Measurements from ENCODE around the gene ADGRG6. TPM values are rescaled to one million over a fixed set of nuclear protein-coding genes. Genes with fewer than 3 reads are reported as not detected.
"Not testable (repeated sequence)": the region's sequence is repeated elsewhere in the genome, so short reads cannot be mapped to it uniquely, and the experiment has no call there.

The ADGRG6 gene
- total RNA-seq, 1 donor, result 1.8 TPM

DNA sequence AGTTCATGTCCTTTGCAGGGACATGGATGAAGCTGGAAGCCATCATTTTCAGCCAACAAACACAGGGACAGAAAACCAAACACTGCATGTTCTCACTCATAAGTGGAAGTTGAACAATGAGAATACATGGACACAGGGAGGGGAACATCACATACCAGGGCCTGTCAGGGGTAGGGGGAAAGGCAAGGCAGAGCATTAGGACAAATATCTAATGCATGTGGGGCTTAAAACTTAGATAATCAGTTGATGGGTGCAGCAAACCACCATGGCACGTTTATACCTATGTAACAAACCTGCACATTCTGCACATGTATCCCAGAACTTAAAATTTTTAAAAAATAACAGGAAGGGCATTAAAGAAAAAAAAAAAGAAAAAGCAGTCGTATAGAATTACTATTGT, 153.0 kb downstream of the ADGRG6 start:
- H3K4me1 ChIP-seq (ENCODE audit: insufficient read depth, low read length); H3K27me3 ChIP-seq (ENCODE audit: insufficient read depth, low read length); H3K9me3 ChIP-seq (ENCODE audit: low read depth, low read length); H3K4me3 ChIP-seq (ENCODE audit: low read length): not testable (repeated sequence)

GRCh38 chr6:142455957-142456589, 154.3 kb downstream of the ADGRG6 start:
- no peak overlapping the region for H3K4me3 ChIP-seq (ENCODE audit: low read length)
- H3K27me3 ChIP-seq (ENCODE audit: insufficient read depth, low read length), result no peaks in the 10 kb centered on the region
- no peaks in the 10 kb centered on the region for H3K9me3 ChIP-seq (ENCODE audit: low read depth, low read length)
- H3K4me1 ChIP-seq (ENCODE audit: insufficient read depth, low read length), result no peaks in the 10 kb centered on the region

- Histone ChIP-seq H3K27me3 (ENCODE audit: insufficient read depth, low read length) (no peaks in the 10 kb centered on the region), H3K4me3 (ENCODE audit: low read length) (no peak overlapping the region), H3K4me1 (ENCODE audit: insufficient read depth, low read length) (no peaks in the 10 kb centered on the region), H3K9me3 (ENCODE audit: low read depth, low read length) (no peaks in the 10 kb centered on the region)
Measured at GRCh38 chr6:142457638-142458406, 156.0 kb downstream of the ADGRG6 start.

- Histone ChIP-seq H3K4me3 (ENCODE audit: low read length) (no peak overlapping the region), H3K27me3 (ENCODE audit: insufficient read depth, low read length) (no peaks in the 10 kb centered on the region), H3K4me1 (ENCODE audit: insufficient read depth, low read length) (no peaks in the 10 kb centered on the region), H3K9me3 (ENCODE audit: low read depth, low read length) (no peaks in the 10 kb centered on the region)
Measured at GRCh38 chr6:142458836-142459235, 157.0 kb downstream of the ADGRG6 start.

DNA sequence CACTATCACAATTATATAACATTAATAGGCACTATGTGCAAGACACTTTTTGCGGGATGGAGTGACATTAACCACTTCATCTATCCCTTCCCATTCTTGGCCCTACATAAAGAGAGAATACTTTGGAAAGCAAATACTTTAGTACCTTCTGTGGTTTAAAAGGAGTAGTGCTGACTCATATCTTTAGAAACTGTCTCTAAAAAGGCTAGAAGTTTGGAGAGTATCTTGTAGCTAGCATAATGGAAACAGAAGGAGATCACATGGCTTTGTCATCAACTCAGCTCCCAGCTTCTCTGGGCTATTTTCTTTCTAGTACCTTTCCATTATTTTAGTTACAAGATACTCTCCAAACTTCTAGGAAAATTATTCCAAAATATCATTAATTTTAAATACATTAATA, 157.5 kb downstream of the ADGRG6 start:
- Histone ChIP-seq H3K27me3 (ENCODE audit: insufficient read depth, low read length) (no peaks in the 10 kb centered on the region), H3K9me3 (ENCODE audit: low read depth, low read length) (no peaks in the 10 kb centered on the region), H3K4me3 (ENCODE audit: low read length) (no peak overlapping the region), H3K4me1 (ENCODE audit: insufficient read depth, low read length) (no peaks in the 10 kb centered on the region)

- H3K4me1 ChIP-seq (ENCODE audit: insufficient read depth, low read length), result no peaks in the 10 kb centered on the region
Measured at GRCh38 chr6:142462260-142462659, 160.5 kb downstream of the ADGRG6 start.

GRCh38 chr6:142463988-142464387, 162.2 kb downstream of the ADGRG6 start:
- no peak overlapping the region for H3K4me3 ChIP-seq (ENCODE audit: low read length)
- no peaks in the 10 kb centered on the region for H3K27me3 ChIP-seq (ENCODE audit: insufficient read depth, low read length)
- no peaks in the 10 kb centered on the region for H3K9me3 ChIP-seq (ENCODE audit: low read depth, low read length)
- H3K4me1 ChIP-seq (ENCODE audit: insufficient read depth, low read length), result no peaks in the 10 kb centered on the region

More at GRCh38 chr6:142462260-142462659, 160.5 kb downstream of the ADGRG6 start:
- no peaks in the 10 kb centered on the region for H3K9me3 ChIP-seq (ENCODE audit: low read depth, low read length)
- H3K4me3 ChIP-seq (ENCODE audit: low read length), result no peak overlapping the region
- H3K27me3 ChIP-seq (ENCODE audit: insufficient read depth, low read length), result no peaks in the 10 kb centered on the region

GRCh38 chr6:142469220-142469619, 167.4 kb downstream of the ADGRG6 start:
- no peaks in the 10 kb centered on the region for H3K4me1 ChIP-seq (ENCODE audit: insufficient read depth, low read length)
- H3K4me3 ChIP-seq (ENCODE audit: low read length), result no peak overlapping the region
- H3K9me3 ChIP-seq (ENCODE audit: low read depth, low read length), result no peaks in the 10 kb centered on the region
- H3K27me3 ChIP-seq (ENCODE audit: insufficient read depth, low read length), result no peaks in the 10 kb centered on the region

DNA sequence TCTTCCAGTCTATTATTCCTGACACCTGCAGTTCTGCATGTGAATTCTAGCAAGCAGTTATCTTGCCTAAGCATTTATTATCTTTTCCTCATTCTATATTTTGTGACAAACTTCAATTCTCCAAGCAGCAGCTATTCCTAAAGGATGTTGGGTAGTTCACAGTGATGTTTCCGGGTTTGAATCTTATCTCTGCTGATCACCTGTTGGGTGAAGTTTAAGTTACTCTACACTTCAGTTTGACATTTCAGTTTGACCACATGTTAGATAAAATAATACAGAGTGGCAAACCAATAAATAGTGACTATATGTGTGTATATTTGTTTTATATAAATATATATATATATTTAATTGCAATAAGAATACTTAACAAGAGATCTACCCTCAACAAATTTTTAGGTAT, 168.6 kb downstream of the ADGRG6 start:
- no peak overlapping the region for H3K4me3 ChIP-seq (ENCODE audit: low read length)
- H3K9me3 ChIP-seq (ENCODE audit: low read depth, low read length), result no peaks in the 10 kb centered on the region
- H3K27me3 ChIP-seq (ENCODE audit: insufficient read depth, low read length), result no peaks in the 10 kb centered on the region
- H3K4me1 ChIP-seq (ENCODE audit: insufficient read depth, low read length), result no peaks in the 10 kb centered on the region

DNA sequence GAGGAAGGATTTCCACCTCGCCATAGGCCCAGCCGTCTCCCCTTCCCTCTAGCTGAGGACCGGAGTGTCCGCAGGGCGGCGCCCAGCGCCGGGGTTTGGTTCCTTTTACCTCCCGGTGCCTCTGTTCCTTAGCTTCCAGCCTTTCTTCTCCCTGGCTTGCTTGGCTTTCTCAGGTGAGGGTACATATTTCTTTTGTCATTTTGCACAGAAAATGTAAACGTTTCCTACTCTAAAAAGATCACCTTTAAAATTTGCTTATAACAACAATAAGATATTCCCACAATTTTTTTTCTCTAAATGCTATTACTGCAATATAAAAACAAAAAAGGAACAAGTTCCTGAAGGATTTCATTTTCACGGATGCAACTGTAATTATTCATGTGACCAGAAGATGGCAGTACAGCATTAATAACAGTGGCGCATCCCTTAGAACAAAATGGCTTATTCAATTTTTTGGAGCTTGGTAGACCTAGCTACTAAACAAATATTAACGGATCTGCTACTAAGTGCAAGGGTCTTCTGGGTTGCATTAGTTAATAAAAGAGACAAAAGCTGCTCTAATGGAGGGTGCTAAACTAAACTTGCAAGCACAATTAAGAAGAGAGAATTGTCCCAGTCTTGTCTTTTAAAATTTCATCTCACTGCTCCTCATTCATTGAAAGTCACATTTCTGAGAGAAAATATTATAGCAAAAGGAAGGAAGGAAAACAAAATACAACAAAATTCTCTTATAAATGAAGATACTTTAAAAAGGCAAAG, 172.9 kb downstream of the ADGRG6 start:
- Histone ChIP-seq H3K27me3 (ENCODE audit: insufficient read depth, low read length) (no peaks in the 10 kb centered on the region), H3K9me3 (ENCODE audit: low read depth, low read length) (no peaks in the 10 kb centered on the region), H3K4me1 (ENCODE audit: insufficient read depth, low read length) (no peaks in the 10 kb centered on the region), H3K4me3 (ENCODE audit: low read length) (no peak overlapping the region)

GRCh38 chr6:142476452-142476851, 174.6 kb downstream of the ADGRG6 start:
- no peak overlapping the region for H3K4me3 ChIP-seq (ENCODE audit: low read length)
- H3K4me1 ChIP-seq (ENCODE audit: insufficient read depth, low read length), result no peaks in the 10 kb centered on the region
- H3K9me3 ChIP-seq (ENCODE audit: low read depth, low read length), result no peaks in the 10 kb centered on the region
- H3K27me3 ChIP-seq (ENCODE audit: insufficient read depth, low read length), result no peaks in the 10 kb centered on the region

GRCh38 chr6:142478117-142478516, 176.3 kb downstream of the ADGRG6 start:
- no peaks in the 10 kb centered on the region for H3K9me3 ChIP-seq (ENCODE audit: low read depth, low read length)
- H3K4me3 ChIP-seq (ENCODE audit: low read length), result no peak overlapping the region
- no peaks in the 10 kb centered on the region for H3K27me3 ChIP-seq (ENCODE audit: insufficient read depth, low read length)
- H3K4me1 ChIP-seq (ENCODE audit: insufficient read depth, low read length), result no peaks in the 10 kb centered on the region

- H3K27me3 ChIP-seq (ENCODE audit: insufficient read depth, low read length), result no peaks in the 10 kb centered on the region
- no peaks in the 10 kb centered on the region for H3K4me1 ChIP-seq (ENCODE audit: insufficient read depth, low read length)
- no peaks in the 10 kb centered on the region for H3K9me3 ChIP-seq (ENCODE audit: low read depth, low read length)
- no peak overlapping the region for H3K4me3 ChIP-seq (ENCODE audit: low read length)
Measured at GRCh38 chr6:142481466-142481865, 179.7 kb downstream of the ADGRG6 start.

DNA sequence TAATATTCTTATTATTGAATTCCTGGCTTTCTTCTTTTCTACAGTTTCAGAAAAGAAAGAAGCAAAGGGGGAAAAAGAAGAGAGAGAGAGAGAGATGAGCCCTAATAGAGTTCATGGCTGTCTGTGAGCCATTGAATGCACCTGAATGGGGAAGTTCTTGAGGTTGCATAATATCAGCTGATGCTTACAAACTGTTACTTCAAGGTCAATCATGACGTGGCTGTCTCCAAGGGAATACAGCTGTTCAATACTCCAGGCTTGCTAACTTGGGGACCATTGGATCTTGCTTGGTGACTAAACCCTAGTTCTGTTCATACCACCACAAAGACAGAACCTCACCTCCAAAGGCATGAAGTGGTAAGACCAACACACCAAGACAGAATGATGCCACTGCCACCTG, 180.4 kb downstream of the ADGRG6 start:
- Histone ChIP-seq H3K9me3 (ENCODE audit: low read depth, low read length) (no peaks in the 10 kb centered on the region), H3K4me1 (ENCODE audit: insufficient read depth, low read length) (no peaks in the 10 kb centered on the region), H3K4me3 (ENCODE audit: low read length) (no peak overlapping the region), H3K27me3 (ENCODE audit: insufficient read depth, low read length) (no peaks in the 10 kb centered on the region)

DNA sequence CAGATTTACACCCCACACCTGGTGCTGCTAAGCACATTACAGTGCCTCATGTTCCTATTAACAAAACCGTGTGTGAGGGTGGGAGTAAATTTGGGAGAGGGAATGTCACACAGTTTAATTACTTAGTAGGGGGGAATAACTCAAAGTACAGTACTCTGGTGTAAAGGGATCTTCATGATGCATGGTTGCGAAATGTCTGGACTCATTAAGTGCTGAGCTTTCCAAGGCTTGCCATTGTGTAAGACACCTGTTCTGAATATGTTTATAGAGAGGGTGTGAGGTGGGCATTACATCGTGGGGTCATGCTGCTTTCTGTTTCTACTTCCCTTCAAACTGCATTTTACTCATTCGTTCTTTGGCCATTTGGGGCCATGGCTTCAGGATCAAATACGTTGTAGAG, 181.2 kb downstream of the ADGRG6 start:
- Histone ChIP-seq H3K4me3 (ENCODE audit: low read length) (no peak overlapping the region), H3K9me3 (ENCODE audit: low read depth, low read length) (no peaks in the 10 kb centered on the region), H3K4me1 (ENCODE audit: insufficient read depth, low read length) (no peaks in the 10 kb centered on the region), H3K27me3 (ENCODE audit: insufficient read depth, low read length) (no peaks in the 10 kb centered on the region)

Measured in mononuclear cell (primary cell).